H1 (cell line): ENCODE measurements around the gene IKZF3. TPM values are rescaled to one million over a fixed set of nuclear protein-coding genes. Genes with fewer than 3 reads are reported as not detected.

Experiments used
- CTCF ChIA-PET: fragments of 300-600 bp; sonication (Branson Sonifier 250); formaldehyde crosslinking; loops from one replicate; lab custom pipeline; 2021; ENCODE audit not compliant: partially characterized antibody; lab: Charles Lee
- POLR2A ChIA-PET: fragments of 300-600 bp; sonication (Branson Sonifier 250); formaldehyde crosslinking; loops from one replicate; lab custom pipeline; 2021; ENCODE audit warnings: inconsistent platforms; ENCODE audit not compliant: partially characterized antibody; lab: Charles Lee
- DNase-seq, 2 experiments: peaks; one replicate each; pipeline versions ENCODE4 v3.0.0 to v3.0.0-alpha.2; 2010 to 2022; ENCODE audit warnings: low spot score in 2 of 2, low read depth in 1 of 2, mixed read lengths in 1 of 2
- FAIRE-seq: peaks from 2 replicates; lab custom pipeline; 2011; peaks lifted over from hg19 to GRCh38; lab: Jason Lieb, UNC
- H2AFZ ChIP-seq: 2 replicates; pipeline ENCODE4 v1.8.1; 2012; ENCODE audit warnings: low read length, inconsistent platforms
- H2AK5ac ChIP-seq: 2 replicates; pipeline ENCODE4 v1.6.1; 2013; ENCODE audit warnings: low read depth, low read length
- H2BK120ac ChIP-seq: replicated peaks from 2 replicates; pipeline ENCODE3; 2013; ENCODE audit warnings: low read depth, low read length, inconsistent platforms
- H2BK12ac ChIP-seq: 2 replicates; pipeline ENCODE4 v1.6.1; 2013; ENCODE audit warnings: low read depth, low read length
- H2BK15ac ChIP-seq: 2 replicates; pipeline ENCODE4 v1.6.1; 2013; ENCODE audit warnings: low read length
- H2BK20ac ChIP-seq: 2 replicates; pipeline ENCODE4 v1.6.1; 2013; ENCODE audit warnings: low read length
- H2BK5ac ChIP-seq: 2 replicates; pipeline ENCODE4 v1.6.1; 2013; ENCODE audit warnings: low read depth, low read length
- H3K14ac ChIP-seq: 2 replicates; pipeline ENCODE4 v1.6.1; 2013; ENCODE audit warnings: inconsistent platforms; ENCODE audit not compliant: insufficient read length
- H3K18ac ChIP-seq: 2 replicates; pipeline ENCODE4 v1.6.1; 2013; ENCODE audit warnings: low read length; ENCODE audit errors: extremely low read depth
- H3K23ac ChIP-seq: 2 replicates; pipeline ENCODE4 v1.6.1; 2013; ENCODE audit warnings: inconsistent platforms; ENCODE audit not compliant: insufficient read length
- H3K23me2 ChIP-seq: 2 replicates; pipeline ENCODE4 v1.6.1; 2013; ENCODE audit warnings: low read depth, low read length
- H3K27ac ChIP-seq: 2 replicates; pipeline ENCODE4 v1.6.1; 2011; ENCODE audit warnings: low read depth, low read length, inconsistent platforms
- H3K27me3 ChIP-seq, 4 experiments: replicated peaks in 1 of 4; 1 replicate in 1 of 4; 2 replicates in 3 of 4; pipeline versions ENCODE4 v1.6.1 to v1.8.1; 2011 to 2013; ENCODE audit warnings: low read length in 3 of 4, mild to moderate bottlenecking in 3 of 4, inconsistent platforms in 2 of 4, mixed read lengths in 2 of 4, moderate library complexity in 1 of 4; ENCODE audit not compliant: control insufficient read depth in 3 of 4, insufficient read depth in 3 of 4; ENCODE audit errors: extremely low read depth in 1 of 4
- H3K36me3 ChIP-seq, 4 experiments: 2 replicates each; pipeline versions ENCODE4 v1.6.1 to v1.8.1; 2011 to 2013; ENCODE audit warnings: mild to moderate bottlenecking in 4 of 4, low read length in 3 of 4, moderate library complexity in 2 of 4, control low read depth in 1 of 4, inconsistent platforms in 1 of 4; ENCODE audit not compliant: insufficient read depth in 4 of 4, control insufficient read depth in 2 of 4
- H3K4ac ChIP-seq: replicated peaks from 2 replicates; pipeline ENCODE3; 2013; ENCODE audit warnings: low read length, low read depth, mixed read lengths, inconsistent platforms; ENCODE audit not compliant: insufficient read length
- H3K4me1 ChIP-seq, 4 experiments: replicated peaks in 1 of 4; 1 replicate in 1 of 4; 2 replicates in 3 of 4; pipeline versions ENCODE4 v1.6.1 to v1.8.1; 2011 to 2013; ENCODE audit warnings: low read length in 3 of 4, inconsistent platforms in 2 of 4, mixed read lengths in 1 of 4; ENCODE audit not compliant: insufficient read depth in 4 of 4, control insufficient read depth in 3 of 4
- H3K4me2 ChIP-seq, 2 experiments: 2 replicates each; pipeline versions ENCODE4 v1.6.1 to v1.8.1; 2011 to 2013; ENCODE audit warnings: low read depth in 2 of 2, low read length in 2 of 2, control low read depth in 1 of 2, inconsistent platforms in 1 of 2, mild to moderate bottlenecking in 1 of 2; ENCODE audit not compliant: insufficient read depth in 1 of 2
- H3K4me3 ChIP-seq, 4 experiments: fragments of 200-600, 300-600 bp in 1 of 4; sonication (generic), shearing (Covaris generic), sonication (Bioruptor Twin) in 1 of 4; 2 replicates each; pipeline versions ENCODE4 v1.5.1 to v1.8.1; 2011 to 2016; ENCODE audit warnings: low read length in 4 of 4, low read depth in 3 of 4, control low read depth in 2 of 4, inconsistent platforms in 2 of 4, mild to moderate bottlenecking in 2 of 4, mixed read lengths in 1 of 4, moderate library complexity in 1 of 4; ENCODE audit not compliant: insufficient read depth in 2 of 4; ENCODE audit errors: extremely low read depth in 1 of 4
- H3K56ac ChIP-seq: replicated peaks from 2 replicates; pipeline ENCODE3; 2013; ENCODE audit warnings: low read depth, mild to moderate bottlenecking, mixed read lengths, low read length, inconsistent platforms; ENCODE audit not compliant: insufficient read length
- H3K79me1 ChIP-seq: 2 replicates; pipeline ENCODE4 v1.6.1; 2013; ENCODE audit warnings: low read depth, low read length, control low read depth
- H3K79me2 ChIP-seq, 2 experiments: 2 replicates each; pipeline versions ENCODE4 v1.6.1 to v1.8.1; 2012 to 2013; ENCODE audit warnings: low read length in 2 of 2, mild to moderate bottlenecking in 2 of 2, inconsistent platforms in 1 of 2; ENCODE audit not compliant: insufficient read depth in 2 of 2, control insufficient read depth in 1 of 2
- H3K9ac ChIP-seq, 4 experiments: replicated peaks in 1 of 4; 1 replicate in 1 of 4; 2 replicates in 3 of 4; pipeline versions ENCODE4 v1.6.1 to v1.8.1; 2011 to 2013; ENCODE audit warnings: low read depth in 3 of 4, low read length in 3 of 4, control low read depth in 2 of 4, mild to moderate bottlenecking in 2 of 4, moderate library complexity in 2 of 4, inconsistent platforms in 1 of 4; ENCODE audit errors: extremely low read depth in 1 of 4
- H3K9me3 ChIP-seq, 2 experiments: 2 replicates each; pipeline versions ENCODE4 v1.6.1 to v1.8.1; 2012 to 2013; ENCODE audit warnings: mild to moderate bottlenecking in 2 of 2, moderate library complexity in 2 of 2, control low read depth in 1 of 2, inconsistent platforms in 1 of 2, low read depth in 1 of 2, low read length in 1 of 2, mixed read lengths in 1 of 2; ENCODE audit not compliant: insufficient read depth in 2 of 2
- H4K20me1 ChIP-seq, 2 experiments: replicated peaks in 1 of 2; 2 replicates each; pipeline versions ENCODE3 to v1.8.1; 2011 to 2013; ENCODE audit warnings: inconsistent platforms in 2 of 2, low read length in 2 of 2, mild to moderate bottlenecking in 1 of 2; ENCODE audit not compliant: insufficient read depth in 2 of 2, control insufficient read depth in 1 of 2
- H4K5ac ChIP-seq: 2 replicates; pipeline ENCODE4 v1.6.1; 2013; ENCODE audit warnings: low read length, low read depth, mixed read lengths, inconsistent platforms; ENCODE audit not compliant: insufficient read length
- H4K8ac ChIP-seq: 2 replicates; pipeline ENCODE4 v1.8.0; 2013; ENCODE audit warnings: mild to moderate bottlenecking, moderate library complexity, low read length, inconsistent platforms; ENCODE audit not compliant: insufficient read depth; ENCODE audit errors: extremely low read depth
- H4K91ac ChIP-seq: replicated peaks from 2 replicates; pipeline ENCODE3; 2013; ENCODE audit warnings: low read length, mixed read lengths, inconsistent platforms; ENCODE audit not compliant: insufficient read length
- CBX8 ChIP-seq: fragments of 300-800, 300-1000 bp; sonication (generic); IDR thresholded peaks from 2 replicates; pipeline ENCODE4 v1.7.1; 2016; ENCODE audit warnings: low read depth, low read length, borderline replicate concordance
- FOSL1 ChIP-seq: IDR thresholded peaks from 2 replicates; pipeline ENCODE4 v1.6.1; 2011; ENCODE audit warnings: mild to moderate bottlenecking, low read depth, low read length, moderate library complexity; ENCODE audit not compliant: insufficient read depth
- HDAC2 ChIP-seq, 2 experiments: fragments of 300-600 bp in 1 of 2; sonication (generic) in 1 of 2; IDR thresholded peaks; 2 replicates each; pipeline ENCODE4 v1.6.1; 2011 to 2012; ENCODE audit warnings: low read depth in 2 of 2, low read length in 2 of 2, mild to moderate bottlenecking in 2 of 2, moderate library complexity in 2 of 2, borderline replicate concordance in 1 of 2, inconsistent platforms in 1 of 2
- MAX ChIP-seq: IDR thresholded peaks from 2 replicates; pipeline ENCODE4 v1.6.1; 2012; ENCODE audit warnings: inconsistent platforms
- RXRA ChIP-seq: IDR thresholded peaks from 2 replicates; pipeline ENCODE4 v1.6.1; 2011; ENCODE audit warnings: low read depth, mild to moderate bottlenecking, low read length, moderate library complexity; ENCODE audit not compliant: insufficient read depth
- TEAD4 ChIP-seq: IDR thresholded peaks from 2 replicates; pipeline ENCODE4 v1.6.1; 2012; ENCODE audit warnings: low read depth, low read length, inconsistent platforms, mixed read lengths
- YY1 ChIP-seq: IDR thresholded peaks from 2 replicates; pipeline ENCODE4 v1.6.1; 2011; ENCODE audit warnings: low read depth, mild to moderate bottlenecking, low read length
- WGBS, 2 experiments: shearing (Covaris generic) in 1 of 2; methylation state at CpG; one replicate each; pipeline versions ENCODE4 v1.1.6 to v1.1.7; 2013 to 2015; ENCODE audit warnings: low lambda C conversion rate in 2 of 2, mixed read lengths in 2 of 2, inconsistent platforms in 1 of 2, low coverage in 1 of 2, missing lambda C conversion rate in 1 of 2; ENCODE audit not compliant: insufficient replicate concordance in 2 of 2, insufficient coverage in 1 of 2, insufficient read length in 1 of 2; ENCODE audit errors: extremely low coverage in 1 of 2, missing lambda C conversion rate in 1 of 2; 5-methylcytosine and 5-hydroxymethylcytosine counted together
- polyA plus RNA-seq, 7 experiments: library from polyadenylated mRNA; depleted of rRNA in 3 of 7; stranded (reverse) in 5 of 7; unstranded in 2 of 7; fragments of >200 nt in 5 of 7; fragments of 200-250 nt in 2 of 7; gene quantifications; 1 replicate in 5 of 7; 2 replicates in 1 of 7; 4 replicates in 1 of 7; pipeline versions ENCODE4 v1.2.1 to v1.2.3, GENCODE V29; 2011 to 2013; ENCODE audit warnings: missing spikeins in 2 of 7, mixed read lengths in 2 of 7
- total RNA-seq: library from RNA; stranded (reverse); fragmentation: NEBNext Ultra II Directional; extraction: Animal tissue kit (Norgen Biotek cat#: 25700); gene quantifications from 2 replicates; pipeline ENCODE4 v1.2.1, GENCODE V29; 2021
- TF ChIP-seq, protein P1 (sequence below), 3 experiments: IDR thresholded peaks; 1 replicate in 2 of 3; 2 replicates in 1 of 3; pipeline versions ENCODE4 v1.5.1 to v1.6.1; 2011; ENCODE audit warnings: low read length in 3 of 3, mild to moderate bottlenecking in 3 of 3, inconsistent platforms in 2 of 3, low read depth in 1 of 3, moderate library complexity in 1 of 3; ENCODE audit not compliant: insufficient read depth in 1 of 3; ENCODE audit errors: control extremely low read depth in 1 of 3

The IKZF3 gene
- total and polyA plus RNA-seq, 2 of the 8 experiments (the other 6 are each of a cell fraction or from before 2014, with no cell fraction given) = 0.23 to 0.56 TPM

DNA sequence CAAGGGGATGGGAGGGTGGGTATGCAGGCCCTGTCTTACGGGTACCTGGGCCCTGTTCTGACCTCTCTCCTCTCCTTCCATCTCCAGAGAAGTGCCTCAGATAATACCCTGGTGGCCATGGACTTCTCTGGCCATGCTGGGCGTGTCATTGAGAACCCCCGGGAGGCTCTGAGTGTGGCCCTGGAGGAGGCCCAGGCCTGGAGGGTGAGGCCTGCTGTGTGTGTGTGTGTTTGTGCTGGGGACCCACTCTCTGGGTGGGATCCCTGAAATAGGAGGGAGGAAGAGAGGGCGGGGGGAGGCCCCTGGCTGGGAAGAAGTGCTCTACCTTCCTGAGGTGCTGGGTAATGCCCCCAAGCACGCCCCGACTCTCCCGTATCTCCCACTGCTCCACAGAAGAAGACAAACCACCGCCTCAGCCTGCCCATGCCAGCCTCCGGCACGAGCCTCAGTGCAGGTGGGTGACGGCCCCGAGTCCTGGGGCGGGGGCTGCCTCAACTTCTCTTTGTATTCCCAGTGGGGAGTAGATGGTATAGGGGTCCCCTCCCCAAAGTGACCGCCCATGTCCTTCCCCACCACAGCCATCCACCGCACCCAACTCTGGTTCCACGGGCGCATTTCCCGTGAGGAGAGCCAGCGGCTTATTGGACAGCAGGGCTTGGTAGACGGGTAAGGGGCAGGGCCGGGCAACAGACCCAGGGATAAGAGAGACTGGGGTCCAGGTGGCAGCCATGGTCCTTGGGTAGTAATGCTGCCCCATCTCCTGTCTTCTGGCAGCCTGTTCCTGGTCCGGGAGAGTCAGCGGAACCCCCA lies 118.6 kb downstream of the IKZF3 start:
- no peak overlapping the region for H3K27ac ChIP-seq
- 96% methylated on average over 15 of the region's 23 CpGs; no CpG with 5 or more reads in 1 of the 2 experiments for WGBS, 2 experiments
- no peaks in the 10 kb centered on the region for H4K20me1 ChIP-seq
- H2BK15ac ChIP-seq = no peak overlapping the region
- H2BK5ac ChIP-seq = no peak overlapping the region
- H4K8ac ChIP-seq = no peak overlapping the region
- peaks cover 9% of the 10 kb centered on the region for H3K79me1 ChIP-seq
- no peak overlapping the region for H3K18ac ChIP-seq
- no peak overlapping the region for H3K9ac ChIP-seq
- peaks cover 4 to 40% (median 31%) of the 10 kb centered on the region in 4 experiments; a peak in 6 of 8 replicates for H3K36me3 ChIP-seq
- H4K91ac ChIP-seq = no peak overlapping the region
- peaks cover 5 to 16% (median 13%) of the 10 kb centered on the region in 4 experiments for H3K4me1 ChIP-seq
- POLR2A ChIA-PET = interaction anchor here (1.0 kb wide), 1 partner anchor 74 kb away, joined by 4 read pairs; no protein-coding TSS in a partner anchor
- DNase-seq = no peak
- H4K5ac ChIP-seq = no peak overlapping the region
- H2AK5ac ChIP-seq = no peak overlapping the region
- no peak overlapping the region for H2BK20ac ChIP-seq
- H3K56ac ChIP-seq = no peak overlapping the region
- CTCF ChIA-PET = interaction anchor here (0.6 to 1.6 kb wide), 3 partner anchors 11 to 124 kb away, joined by 3 to 5 read pairs (median 3); no protein-coding TSS in a partner anchor
- H2BK120ac ChIP-seq = no peak overlapping the region
- peaks cover 0 to 16% of the 10 kb centered on the region in 2 experiments; a peak in 2 of 4 replicates for H3K79me2 ChIP-seq
- no peak overlapping the region for H2BK12ac ChIP-seq
- peaks cover 3% of the 10 kb centered on the region for H3K23me2 ChIP-seq
- no peak overlapping the region for H3K4me3 ChIP-seq
- no peak overlapping the region for H3K14ac ChIP-seq
- no peak overlapping the region for H2AFZ ChIP-seq
- no peak overlapping the region for H3K23ac ChIP-seq
- H3K9me3 ChIP-seq = no peaks in the 10 kb centered on the region
- no peak overlapping the region for H3K4me2 ChIP-seq
- no peaks in the 10 kb centered on the region for H3K27me3 ChIP-seq
- no peak for FAIRE-seq
- no peak overlapping the region for H3K4ac ChIP-seq
- TF ChIP-seq TEAD4 (no peak), YY1 (no peak), MAX (no peak), RXRA (no peak), CBX8 (no peak), HDAC2 (IDR thresholded peaks at IDR 0.05; ENCODE audit: borderline replicate concordance in 1 of 2, low read depth in 2 of 2, low read length in 2 of 2) (no peak), FOSL1 (no peak)
- TF ChIP-seq, protein P1, sequence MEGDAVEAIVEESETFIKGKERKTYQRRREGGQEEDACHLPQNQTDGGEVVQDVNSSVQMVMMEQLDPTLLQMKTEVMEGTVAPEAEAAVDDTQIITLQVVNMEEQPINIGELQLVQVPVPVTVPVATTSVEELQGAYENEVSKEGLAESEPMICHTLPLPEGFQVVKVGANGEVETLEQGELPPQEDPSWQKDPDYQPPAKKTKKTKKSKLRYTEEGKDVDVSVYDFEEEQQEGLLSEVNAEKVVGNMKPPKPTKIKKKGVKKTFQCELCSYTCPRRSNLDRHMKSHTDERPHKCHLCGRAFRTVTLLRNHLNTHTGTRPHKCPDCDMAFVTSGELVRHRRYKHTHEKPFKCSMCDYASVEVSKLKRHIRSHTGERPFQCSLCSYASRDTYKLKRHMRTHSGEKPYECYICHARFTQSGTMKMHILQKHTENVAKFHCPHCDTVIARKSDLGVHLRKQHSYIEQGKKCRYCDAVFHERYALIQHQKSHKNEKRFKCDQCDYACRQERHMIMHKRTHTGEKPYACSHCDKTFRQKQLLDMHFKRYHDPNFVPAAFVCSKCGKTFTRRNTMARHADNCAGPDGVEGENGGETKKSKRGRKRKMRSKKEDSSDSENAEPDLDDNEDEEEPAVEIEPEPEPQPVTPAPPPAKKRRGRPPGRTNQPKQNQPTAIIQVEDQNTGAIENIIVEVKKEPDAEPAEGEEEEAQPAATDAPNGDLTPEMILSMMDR (IDR thresholded peaks at IDR 0.05; ENCODE audit: control extremely low read depth in 1 of 3, insufficient read depth in 1 of 3, low read depth in 1 of 3, low read length in 3 of 3) = no peak
